Dedifferentiated amniotic fluid mesenchymal stem cell (primary cell): ENCODE results near the gene TTC38.

Experiments
- DNase-seq: peaks from one replicate; pipeline ENCODE4 v3.0.0-alpha.2; 2016; ENCODE audit errors: extremely low spot score

Gene TTC38

DNA sequence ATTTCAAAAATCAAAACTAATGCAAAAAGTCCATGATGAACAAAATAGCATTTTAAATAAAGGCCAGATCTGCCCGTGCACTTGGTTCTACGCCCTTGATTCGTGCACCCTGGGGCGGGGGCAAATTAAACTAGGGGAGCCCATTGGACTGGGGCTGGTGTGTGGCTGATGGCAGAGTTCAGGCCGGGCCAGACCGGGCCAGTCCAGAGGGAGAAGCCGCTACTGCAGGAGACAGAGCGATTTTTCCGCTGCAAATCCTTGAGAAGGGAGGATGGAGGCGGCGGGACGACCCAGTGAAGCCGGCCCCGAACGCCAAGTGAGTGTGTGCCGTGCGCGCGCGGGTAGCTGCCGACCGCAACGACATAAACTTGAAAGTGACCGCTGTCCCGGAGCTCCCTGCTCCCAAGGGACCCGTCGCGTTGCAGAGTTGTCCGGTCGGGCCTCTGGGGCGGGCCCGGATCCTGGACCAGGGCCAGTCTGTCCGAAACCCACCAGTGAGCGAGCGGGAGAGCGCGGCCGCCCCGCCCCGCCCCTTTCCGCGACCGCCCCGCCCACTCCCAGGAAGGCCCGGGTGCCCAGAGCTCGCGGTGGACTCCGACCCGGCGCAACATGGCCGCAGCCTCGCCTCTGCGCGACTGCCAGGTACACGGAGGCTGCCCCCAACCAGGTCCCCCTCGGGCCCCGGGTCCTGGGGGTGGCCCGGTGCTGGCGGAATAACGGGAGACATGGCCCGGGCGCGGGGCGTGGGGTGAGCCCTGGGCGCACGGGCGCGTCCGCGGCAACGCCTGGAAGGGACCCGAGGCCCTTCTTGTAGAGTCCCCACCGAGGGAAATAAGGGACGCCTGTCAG, at the start of gene TTC38:
TTC38 (plus strand) TSS at position 578 of the 849 bp plus-strand sequence; CDS start at position 610, 32 bp downstream.
- peak; percentile 61 for DNase-seq

DNA sequence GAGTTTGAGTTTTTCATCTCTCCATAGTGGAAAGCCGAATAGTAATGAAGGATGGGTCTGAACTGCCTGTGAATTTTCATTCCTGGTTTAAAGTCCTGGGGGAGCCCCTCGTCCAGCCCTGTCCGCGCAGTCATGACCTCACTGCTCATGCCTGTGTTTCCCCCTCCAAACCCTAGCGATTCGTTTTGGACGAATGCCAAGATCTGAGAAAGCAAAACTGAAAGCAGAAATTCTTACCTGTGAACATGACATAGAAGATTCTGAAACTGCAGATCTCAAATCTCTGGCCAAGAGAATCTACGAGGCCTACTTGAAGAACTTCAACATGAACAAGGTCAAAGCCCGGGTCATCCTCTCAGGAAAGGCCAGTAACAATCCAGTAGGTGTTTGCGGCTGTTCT, 48.2 kb upstream of the TTC38 start:
- DNase-seq: no peak

DNA sequence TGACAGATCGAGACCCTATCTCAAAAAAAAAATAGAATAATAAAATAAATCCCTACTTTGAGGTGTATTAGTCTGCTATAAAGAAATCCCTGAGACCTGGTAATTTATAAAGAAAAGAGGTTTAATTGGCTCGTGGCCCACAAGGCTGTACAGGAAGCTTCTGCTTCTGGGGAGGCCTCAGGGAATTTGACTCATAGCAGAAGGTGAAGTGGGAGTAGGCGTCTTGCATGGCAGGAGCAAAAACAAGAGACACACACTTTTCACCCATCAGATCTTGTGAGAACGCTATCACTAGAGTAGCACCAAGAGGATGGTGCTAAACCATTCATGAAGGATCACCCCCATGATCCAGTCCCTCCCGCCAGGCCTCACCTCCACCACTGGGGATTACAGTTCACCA, 46.9 kb upstream of the TTC38 start:
- no peak for DNase-seq

DNA sequence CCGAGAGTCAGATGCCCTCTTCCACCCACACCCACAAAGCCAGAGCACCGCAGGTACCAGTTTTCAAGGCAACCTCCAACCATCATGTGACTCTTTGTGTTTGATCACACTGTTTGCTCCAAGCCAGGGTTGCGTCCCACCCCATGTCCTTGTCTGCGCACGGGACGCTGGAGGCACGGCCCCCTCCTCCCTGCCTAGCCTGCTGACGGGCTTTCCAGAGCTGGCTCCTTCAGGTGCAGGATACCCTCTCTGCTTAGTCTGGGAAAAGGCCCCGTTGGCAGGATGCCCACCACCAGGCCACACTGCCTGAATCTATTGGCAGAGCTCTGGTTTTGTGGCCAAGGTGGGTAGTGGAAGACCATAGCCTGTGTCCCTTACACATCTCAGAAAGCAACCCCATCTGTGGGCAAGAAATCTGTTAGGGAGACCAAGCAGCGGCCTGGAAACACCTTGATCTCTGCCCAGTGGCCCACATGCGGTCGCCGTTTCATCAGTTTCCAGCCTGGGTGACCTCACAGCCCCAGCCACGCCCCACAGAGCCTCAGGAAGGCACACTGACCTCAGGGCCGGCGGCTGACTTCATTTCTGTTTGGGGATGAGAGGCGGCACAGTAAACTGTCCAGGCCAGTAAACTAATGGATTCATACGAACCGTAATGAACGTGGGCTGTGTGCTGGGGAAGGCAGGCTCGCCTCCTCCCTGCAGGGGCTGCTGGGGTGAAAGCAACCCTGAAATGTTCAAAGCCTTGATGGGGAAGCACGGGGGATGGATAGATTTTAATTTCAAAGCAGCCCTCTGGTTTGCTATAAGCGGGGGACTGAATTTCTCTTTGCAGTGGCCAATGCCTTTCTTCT, 43.5 kb upstream of the TTC38 start:
- DNase-seq: no peak

DNA sequence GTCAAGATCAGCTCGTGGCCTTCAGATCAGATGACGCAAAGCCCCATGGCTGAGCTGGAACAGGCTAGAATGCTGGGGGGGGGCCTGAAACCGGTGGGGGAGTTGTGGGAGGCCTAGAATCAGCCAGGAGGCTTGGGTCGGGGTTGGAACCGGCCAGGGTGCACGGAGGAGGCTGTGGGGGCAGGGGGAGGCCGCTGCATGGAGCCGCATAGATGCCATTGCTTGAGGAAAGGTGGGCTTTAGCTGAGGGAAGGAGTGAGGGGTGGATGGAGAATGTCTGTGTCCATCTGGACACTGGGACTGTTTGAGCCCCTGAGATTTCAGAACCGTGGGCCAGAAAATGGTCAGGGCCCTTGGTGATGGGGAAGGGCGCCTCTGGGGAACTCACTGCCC, 42.9 kb upstream of the TTC38 start:
- no peak for DNase-seq

DNA sequence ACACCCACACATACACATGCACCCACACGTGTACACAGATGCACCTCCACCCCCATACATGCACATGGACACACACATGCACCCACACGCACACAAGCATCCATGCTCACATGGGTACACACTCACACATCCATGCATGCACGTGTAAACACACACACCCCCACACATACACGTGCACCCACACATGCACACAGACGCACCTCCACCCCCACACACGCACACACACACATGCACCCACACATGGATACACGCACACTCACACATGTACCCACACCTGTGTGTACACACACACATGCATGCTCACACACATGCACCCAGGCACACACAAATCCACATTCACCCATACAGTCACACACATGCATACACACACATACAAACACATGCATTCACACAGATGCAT, 42.2 kb upstream of the TTC38 start:
- DNase-seq: no peak

DNA sequence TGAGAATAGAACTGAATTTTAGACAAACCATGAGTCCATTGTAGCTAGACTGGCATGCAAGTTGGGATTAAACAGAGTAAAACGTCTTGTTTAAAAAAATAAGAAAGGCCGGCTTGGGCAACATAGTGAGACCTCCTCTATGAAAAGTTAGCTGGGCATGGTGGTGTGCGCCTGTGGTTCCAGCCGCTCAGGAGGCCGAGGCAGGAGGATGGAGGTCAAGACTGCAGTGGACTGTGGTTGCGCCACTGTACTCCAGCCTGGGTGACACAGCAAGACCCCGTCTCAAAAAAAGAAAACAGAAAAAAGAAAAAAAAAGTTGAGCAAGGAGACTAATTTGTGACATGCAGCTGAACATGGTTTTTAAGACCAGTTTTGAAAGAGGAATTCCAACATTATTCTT, 41.2 kb upstream of the TTC38 start:
- DNase-seq: no peak

DNA sequence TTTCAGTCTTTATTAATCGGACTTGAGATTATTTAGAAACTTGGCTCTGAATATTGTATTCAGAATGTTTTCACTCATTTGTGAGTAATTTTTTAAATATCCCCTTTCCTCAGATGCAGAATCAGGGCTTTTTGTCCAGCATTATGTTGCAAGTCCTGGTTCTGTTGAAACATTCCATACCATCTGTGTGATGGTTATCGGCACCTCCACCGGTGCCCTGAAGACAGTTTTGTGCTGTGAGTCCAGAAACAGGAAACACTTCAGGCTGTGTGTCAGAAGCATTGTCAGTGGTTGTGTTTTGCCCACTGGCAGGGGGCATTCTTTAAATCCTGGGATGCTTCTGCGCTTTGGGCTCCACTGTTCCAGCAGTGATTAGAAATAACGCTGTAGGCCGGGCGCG, 38.1 kb upstream of the TTC38 start:
- DNase-seq: no peak

DNA sequence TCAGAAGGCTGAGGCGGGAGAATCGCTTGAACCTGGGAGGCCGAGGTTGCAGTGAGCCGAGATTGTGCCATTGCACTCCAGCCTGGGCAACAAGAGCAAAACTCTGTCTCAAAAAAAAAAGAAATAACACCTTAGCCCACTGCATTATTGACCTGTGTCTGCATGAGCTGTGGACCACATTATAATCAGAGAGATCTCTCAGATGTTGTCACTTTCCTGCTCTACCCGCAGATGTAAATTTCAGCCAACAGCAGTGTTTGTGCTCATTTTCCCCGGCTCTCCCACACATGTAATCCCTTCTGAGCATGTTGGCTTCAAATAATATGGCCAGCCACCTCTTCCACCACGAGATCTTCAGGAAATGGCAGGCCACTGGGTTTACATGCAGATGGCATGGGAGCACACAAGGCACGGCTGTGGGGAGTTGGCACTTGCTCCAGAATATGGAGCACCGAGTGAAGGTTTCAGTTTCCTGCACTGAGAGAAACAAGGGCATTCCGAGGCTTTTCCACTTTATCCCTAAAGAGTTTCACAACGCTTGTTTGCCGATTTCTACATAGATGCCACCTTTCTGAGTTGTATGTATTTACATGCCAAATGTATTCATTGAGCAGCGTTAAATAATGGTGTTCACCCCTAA, 37.4 kb upstream of the TTC38 start:
- DNase-seq: no peak

DNA sequence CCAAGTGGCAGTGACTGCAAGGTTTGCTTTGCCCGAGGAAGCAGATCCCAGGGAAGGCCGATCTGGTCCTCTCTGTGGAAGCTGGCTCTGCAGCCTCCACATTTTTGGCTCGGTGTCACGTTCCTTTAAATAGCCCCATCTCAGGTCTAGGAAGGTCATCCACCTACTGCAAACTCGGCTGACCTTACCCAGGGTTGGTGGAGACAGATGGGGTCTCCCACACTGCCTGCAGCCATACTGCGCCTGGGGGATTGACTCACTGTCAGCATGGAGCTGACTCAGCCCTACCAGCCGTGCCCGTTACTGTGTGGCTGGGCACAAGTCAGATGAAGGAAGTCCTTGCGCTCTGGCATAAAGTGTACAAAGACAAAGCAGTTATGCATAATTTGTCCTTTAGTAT, 34.6 kb upstream of the TTC38 start:
- DNase-seq: peak; percentile 35

DNA sequence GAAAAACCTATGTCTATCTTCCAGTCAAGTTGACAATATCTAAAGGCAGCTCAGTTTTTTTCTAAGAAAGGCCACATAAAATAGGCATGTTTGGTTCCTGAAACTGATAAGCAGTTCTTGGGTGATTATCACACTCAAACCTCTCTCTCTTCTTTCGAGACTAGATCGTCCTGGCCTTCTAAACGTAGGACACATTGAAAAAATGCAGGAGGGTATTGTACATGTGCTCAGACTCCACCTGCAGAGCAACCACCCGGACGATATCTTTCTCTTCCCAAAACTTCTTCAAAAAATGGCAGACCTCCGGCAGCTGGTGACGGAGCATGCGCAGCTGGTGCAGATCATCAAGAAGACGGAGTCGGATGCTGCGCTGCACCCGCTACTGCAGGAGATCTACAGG, 32.8 kb upstream of the TTC38 start:
- DNase-seq: no peak

DNA sequence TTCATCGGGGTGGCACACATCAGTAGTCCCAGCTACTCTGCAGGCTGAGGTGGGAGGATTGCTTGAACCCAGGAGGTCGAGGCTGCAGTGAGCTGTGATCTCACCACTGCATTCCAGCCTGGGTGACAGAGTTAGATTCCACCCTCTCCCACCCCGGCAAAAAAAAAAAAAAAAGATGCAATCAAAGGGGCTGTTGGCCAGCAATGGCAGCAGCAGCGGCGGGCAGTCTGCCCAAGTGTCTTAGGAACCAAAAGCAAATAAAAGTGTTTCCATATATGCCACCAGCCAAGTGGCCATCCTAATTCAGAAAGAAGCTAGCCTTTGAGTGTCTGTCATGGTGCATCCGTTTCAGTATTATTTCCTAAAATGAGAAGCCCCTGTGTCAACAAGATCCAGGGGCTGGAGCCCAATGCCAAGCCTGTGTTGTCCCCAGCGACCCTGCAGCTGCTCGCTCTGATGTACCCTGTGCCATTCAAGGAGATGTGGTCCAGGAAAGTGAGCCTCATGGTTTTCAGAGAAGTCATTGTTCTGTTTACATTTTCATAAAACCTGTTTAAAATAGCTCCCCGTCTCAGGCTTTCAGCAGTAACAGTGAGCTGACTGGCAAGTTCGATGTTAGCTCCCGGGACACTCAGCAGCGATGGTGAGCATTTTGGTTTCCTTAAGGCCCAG, 30.2 kb upstream of the TTC38 start:
- DNase-seq: no peak

DNA sequence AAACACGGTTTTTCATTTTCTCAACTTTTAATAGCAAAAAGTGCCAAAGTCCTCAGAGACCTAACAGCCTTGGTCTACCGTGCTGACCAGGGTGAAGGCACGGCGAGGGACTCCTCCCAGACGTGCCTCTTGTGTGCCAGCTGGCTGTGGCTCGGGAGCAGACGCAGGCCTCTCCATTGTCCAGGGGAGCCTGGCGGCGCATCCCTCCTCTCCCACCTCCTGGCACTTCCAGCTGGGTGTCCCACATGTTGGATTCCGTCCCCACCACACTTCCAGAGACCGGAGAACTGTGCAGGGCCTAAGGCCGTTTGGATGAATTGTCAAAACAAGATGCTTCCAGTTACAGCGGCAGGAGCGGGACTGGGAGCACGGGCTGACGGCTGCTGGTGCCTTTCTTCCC, 29.3 kb upstream of the TTC38 start:
- no peak for DNase-seq

DNA sequence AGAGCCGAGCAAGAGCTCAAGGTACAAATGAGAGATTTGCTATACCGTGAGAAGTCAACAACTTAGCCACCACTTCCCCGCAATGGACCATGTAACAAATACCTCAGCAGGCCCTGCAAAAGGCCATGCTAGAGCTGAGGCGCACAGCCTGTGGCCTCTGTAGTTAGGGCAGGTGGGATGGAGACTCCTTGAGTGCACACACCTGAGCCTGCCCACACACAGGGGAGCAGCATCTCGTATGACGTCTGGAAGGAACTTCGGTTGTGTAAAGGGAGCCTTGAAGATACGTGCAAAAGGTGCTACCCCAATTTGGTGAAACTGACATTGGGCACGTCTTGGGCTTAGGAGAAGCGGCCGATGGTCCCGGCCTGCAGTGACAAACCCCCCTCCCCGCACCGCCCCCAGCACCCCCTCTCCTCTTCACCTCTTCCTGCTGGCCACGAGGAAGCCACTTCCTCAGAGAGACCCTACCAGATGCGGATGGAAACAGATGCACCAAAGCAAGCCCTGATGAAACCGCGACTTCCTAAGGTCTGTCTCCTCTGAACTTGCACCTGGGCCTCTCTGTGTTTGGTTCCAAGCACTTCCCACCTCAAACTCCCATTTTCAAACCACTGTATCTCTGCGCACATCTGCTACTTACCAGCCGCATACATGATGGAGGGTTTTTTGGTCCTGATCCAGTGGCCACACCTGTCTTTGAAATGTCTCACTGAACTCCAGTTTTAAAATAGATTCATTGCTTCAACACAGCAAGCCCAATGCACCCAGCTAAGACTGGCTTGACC, 28.4 kb upstream of the TTC38 start:
- no peak for DNase-seq

DNA sequence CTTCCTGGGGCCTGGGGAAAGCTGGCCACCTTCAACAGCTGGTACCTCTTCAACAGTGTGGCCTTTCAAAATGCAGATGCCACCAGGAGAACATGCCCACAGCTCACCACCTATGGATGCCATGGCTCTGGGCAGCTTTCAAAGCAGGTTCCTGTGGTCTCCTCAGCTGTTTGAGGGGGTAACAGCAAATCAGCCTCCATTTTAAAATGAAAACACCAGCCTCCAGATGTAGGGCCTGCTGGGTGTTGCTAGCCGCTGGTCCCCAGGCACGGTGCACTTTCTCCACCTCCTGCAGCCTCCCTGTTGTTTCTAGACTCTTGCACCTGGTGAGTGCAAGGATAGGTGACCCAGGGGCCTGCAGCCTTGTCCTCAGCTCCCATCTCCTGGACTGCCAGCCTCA, 27.7 kb upstream of the TTC38 start:
- DNase-seq: no peak

DNA sequence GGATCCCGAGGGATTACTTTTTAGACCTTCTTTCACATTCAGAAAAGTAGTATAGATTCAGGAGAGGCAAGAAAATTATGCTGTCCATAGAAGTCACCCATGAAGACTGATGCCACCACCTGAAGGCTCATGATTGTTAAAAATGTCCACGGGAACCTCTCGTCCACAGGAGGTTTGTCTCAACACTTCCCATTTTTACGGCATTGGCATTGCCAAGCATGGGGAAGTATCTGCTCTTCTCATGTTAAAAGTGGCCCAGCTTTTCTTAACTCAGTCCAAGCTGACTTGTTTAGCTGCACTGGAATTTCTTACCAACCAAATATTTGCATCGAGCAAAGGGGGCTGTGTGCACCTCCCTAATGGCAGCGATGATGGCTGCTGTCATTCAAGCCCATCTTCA, 27.3 kb upstream of the TTC38 start:
- no peak for DNase-seq

DNA sequence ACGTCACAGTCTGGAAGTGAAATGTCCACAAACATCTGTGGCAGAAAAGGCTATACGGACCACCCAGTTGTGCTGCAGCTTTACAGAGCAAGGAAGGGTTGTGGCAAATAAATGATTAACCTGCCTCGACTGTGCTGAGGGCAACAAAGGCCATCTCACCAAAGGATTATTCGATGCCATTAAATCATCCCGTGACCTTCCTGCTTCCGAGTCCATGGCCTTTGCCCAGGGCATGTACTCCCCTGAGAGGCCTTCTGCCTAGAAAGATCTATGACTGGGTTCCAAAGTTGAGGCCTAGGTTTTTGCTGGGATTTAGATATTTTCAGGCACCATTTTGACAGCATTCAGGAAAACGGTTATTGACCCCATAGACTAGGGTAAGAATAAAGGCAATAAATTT, 26.9 kb upstream of the TTC38 start:
- DNase-seq: no peak

DNA sequence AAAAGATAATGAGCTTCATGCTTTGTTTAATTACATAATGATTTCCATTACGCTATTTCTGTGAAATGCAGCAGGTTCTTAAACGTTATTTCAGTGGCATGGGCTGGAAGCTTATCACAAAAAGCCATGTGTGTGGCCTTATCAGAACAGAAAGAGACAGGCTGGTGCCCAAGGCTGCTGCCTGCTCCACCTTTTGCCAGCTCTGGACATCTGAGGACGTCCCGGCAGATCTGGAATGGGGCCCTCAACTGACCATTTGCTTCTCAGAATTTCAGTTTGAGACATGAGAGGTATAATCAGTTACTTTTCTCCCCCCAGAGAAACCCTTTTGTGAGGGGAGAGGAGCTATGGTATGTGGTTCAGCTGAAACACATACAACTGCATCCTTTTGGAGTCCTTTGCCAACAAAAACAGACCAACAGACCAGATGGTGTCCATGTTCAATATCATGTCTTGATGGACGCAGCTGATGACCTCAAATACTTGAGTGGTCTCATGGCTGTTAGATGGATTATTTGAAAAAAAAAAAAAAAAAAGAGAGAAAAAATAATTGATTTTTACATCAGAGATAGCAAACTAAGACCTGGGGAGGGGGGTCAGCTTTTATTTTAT, 26.3 kb upstream of the TTC38 start:
- DNase-seq: no peak

DNA sequence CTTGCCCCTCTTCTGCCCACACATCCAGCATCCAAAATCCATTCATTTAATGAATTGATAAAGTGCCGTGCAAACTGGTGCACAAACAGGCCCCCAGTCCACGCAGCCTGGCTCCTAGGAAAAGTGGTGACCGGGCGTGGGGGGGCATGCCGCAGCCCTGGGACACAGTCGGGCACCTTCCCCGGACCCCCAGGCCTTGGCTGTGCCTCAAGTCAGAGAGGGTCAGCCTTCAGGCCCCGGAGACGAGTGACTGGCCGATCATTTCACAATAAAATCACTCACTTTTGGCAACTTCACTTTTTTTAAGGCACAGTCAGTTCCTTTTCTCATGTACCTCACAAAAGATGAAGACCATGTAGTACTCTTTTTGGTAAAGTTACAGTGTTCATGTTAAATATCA, 25.7 kb upstream of the TTC38 start:
- no peak for DNase-seq

DNA sequence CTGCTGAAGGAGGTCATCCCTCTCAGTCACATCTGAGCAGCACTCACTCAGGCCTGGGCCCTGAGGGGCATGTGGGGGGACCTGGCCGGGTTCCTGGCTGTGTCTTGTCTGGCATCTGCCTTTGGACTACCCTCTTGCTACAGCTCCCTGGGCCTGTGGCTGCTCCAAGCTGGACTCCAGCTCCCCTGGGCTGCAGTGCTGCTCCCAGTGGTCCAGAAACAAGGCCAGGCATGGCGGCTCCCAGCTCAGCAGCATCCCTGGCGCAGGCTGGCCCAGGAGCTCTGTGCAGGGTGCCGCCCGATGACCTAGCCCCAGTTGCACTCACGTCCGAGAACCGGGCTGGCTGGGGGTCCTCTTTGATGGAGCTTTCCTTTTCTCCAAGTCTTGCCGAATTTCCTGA, 23.0 kb upstream of the TTC38 start:
- no peak for DNase-seq

DNA sequence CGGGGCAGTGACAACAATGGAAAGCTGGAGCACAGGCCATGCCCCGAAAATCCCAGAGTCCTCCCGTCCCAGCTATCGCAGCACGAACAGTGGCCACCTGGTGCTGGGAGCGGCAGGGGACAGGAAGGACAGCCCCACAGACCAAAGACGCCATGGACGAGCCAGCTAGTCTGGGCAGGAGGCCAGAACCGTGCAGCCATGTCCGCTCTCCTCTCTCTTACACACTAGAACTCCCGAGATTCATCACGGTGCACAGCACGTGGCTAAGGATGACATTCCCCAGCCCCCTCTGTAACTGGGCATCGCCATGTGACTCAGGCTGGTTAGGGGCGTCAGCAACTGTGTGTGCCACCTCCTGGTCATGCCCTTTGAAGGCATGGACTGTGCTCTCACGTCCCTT, 22.3 kb upstream of the TTC38 start:
- no peak for DNase-seq
